Neural progenitor cell (in vitro differentiated cells): ENCODE results near the gene SLX4. TPM values are rescaled to one million over a fixed set of nuclear protein-coding genes. Genes with fewer than 3 reads are reported as not detected.
A peak's percentile ranks its signal among the peaks of the same experiment; 100 is the strongest.

Experiments used
- DNase-seq: peaks from one replicate; pipeline ENCODE4 v3.0.0-alpha.2; 2016; ENCODE audit warnings: low spot score
- H2AFZ ChIP-seq: fragments of 200-600 bp; sonication (generic); replicated peaks from 2 replicates; pipeline ENCODE4 v1.6.1; 2016; ENCODE audit warnings: antibody characterized with exemption
- H3F3A ChIP-seq: fragments of 200-600 bp; sonication (generic); 2 replicates; pipeline ENCODE4 v1.6.1; 2016; ENCODE audit warnings: antibody characterized with exemption, low read depth
- H3K27ac ChIP-seq: fragments of 200-600 bp; sonication (generic); 2 replicates; pipeline ENCODE4 v1.5.1; 2016; ENCODE audit warnings: mild to moderate bottlenecking
- H3K27me3 ChIP-seq: fragments of 200-600 bp; sonication (generic); 2 replicates; pipeline ENCODE4 v1.6.1; 2016; ENCODE audit warnings: mild to moderate bottlenecking, moderate library complexity
- H3K36me3 ChIP-seq: fragments of 200-600 bp; sonication (generic); 2 replicates; pipeline ENCODE4 v1.5.1; 2016
- H3K4me1 ChIP-seq: fragments of 200-600 bp; sonication (generic); 2 replicates; pipeline ENCODE4 v1.6.1; 2016; ENCODE audit warnings: mixed run types
- H3K4me2 ChIP-seq: fragments of 200-600 bp; sonication (generic); 2 replicates; pipeline ENCODE4 v1.6.1; 2016
- H3K4me3 ChIP-seq: fragments of 200-600 bp; sonication (generic); 2 replicates; pipeline ENCODE4 v1.5.1; 2016
- H3K79me2 ChIP-seq: fragments of 200-600 bp; sonication (generic); 2 replicates; pipeline ENCODE4 v1.6.1; 2016; ENCODE audit warnings: low read depth
- H3K9ac ChIP-seq: fragments of 200-600 bp; sonication (generic); 2 replicates; pipeline ENCODE4 v1.6.1; 2016
- H3K9me3 ChIP-seq: fragments of 200-600 bp; sonication (generic); 2 replicates; pipeline ENCODE4 v1.5.1; 2016; ENCODE audit warnings: low read depth
- H4K20me1 ChIP-seq: fragments of 200-600 bp; sonication (generic); 2 replicates; pipeline ENCODE4 v1.6.1; 2016; ENCODE audit warnings: low read depth
- H3K27ac Mint-ChIP-seq: 3 replicates; pipeline ENCODE4 v1.8.0; 2021; ENCODE audit warnings: mixed read lengths
- H3K27me3 Mint-ChIP-seq: 2 replicates; pipeline ENCODE4 v1.8.0; 2022; ENCODE audit warnings: low read depth, mild to moderate bottlenecking, inconsistent platforms, moderate library complexity, mixed read lengths; ENCODE audit not compliant: insufficient read depth
- H3K36me3 Mint-ChIP-seq: 3 replicates; pipeline ENCODE4 v1.8.0; 2021; ENCODE audit warnings: mixed read lengths
- H3K4me1 Mint-ChIP-seq: 3 replicates; pipeline ENCODE4 v1.8.0; 2021; ENCODE audit warnings: mixed read lengths
- H3K4me3 Mint-ChIP-seq: 3 replicates; pipeline ENCODE4 v1.8.0; 2021; ENCODE audit warnings: mild to moderate bottlenecking, moderate library complexity, mixed read lengths
- H3K9me3 Mint-ChIP-seq: 3 replicates; pipeline ENCODE4 v1.8.0; 2020; ENCODE audit warnings: mixed read lengths
- EZH2 ChIP-seq: fragments of 200-600 bp; sonication (generic); IDR thresholded peaks from 2 replicates; pipeline ENCODE4 v1.6.1; 2017; ENCODE audit warnings: antibody characterized with exemption, mild to moderate bottlenecking, moderate library complexity
- EZH2phosphoT487 ChIP-seq: fragments of 200-600 bp; sonication (generic); IDR thresholded peaks from 2 replicates; pipeline ENCODE4 v1.6.1; 2017; ENCODE audit warnings: antibody characterized with exemption
- total RNA-seq: library from RNA; depleted of rRNA; stranded (reverse); fragments of >200 nt; gene quantifications from 2 replicates; pipeline ENCODE4 v1.2.3, GENCODE V29; 2015; ENCODE audit warnings: low replicate concordance
- TF ChIP-seq, protein P1 (sequence below): fragments of 200-600 bp; sonication (generic); IDR thresholded peaks from 2 replicates; pipeline ENCODE4 v1.5.1; 2017; ENCODE audit warnings: antibody characterized with exemption, mild to moderate bottlenecking

The SLX4 gene
- total RNA-seq, 1 donor from 2014 or later: 7.7 TPM

DNA sequence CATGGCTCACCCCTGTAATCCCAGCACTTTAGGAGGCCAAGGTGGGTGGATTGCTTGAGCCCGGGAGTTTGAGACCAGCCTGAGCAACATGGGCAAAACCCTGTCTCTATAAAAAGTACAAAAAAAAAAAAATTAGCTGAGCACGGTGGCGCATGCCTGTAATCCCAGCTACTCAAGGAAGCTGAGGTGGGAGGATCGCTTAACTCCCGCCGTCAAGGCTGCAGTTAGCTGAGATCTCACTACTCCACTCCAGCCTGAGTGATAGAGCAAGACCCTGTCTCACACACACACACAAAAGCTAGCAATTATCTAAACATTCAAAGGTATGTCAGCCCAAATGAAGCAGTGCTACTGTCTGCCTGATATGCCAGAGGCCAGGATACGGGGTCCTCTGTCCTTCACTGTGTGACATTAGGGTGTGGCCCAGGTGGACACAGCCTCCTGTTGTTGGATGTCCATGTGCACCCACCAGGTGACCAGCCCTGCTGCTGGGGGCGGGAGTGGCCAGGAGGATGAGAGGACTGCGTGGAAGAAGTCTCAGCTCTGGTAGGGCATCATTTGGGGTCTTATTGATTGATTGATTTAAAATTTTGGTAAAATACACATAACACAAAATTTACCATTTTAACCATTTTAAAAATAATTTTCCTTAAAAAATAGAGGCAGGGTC is 38.1 kb downstream of the SLX4 start:
- Histone ChIP-seq H3K27me3 (no peaks in the 10 kb centered on the region), H3F3A (no peaks in the 10 kb centered on the region), H3K79me2 (no peaks in the 10 kb centered on the region), H3K9me3 (peaks cover 4% of the 10 kb centered on the region), H3K36me3 (no peaks in the 10 kb centered on the region), H3K4me3 (no peak overlapping the region), H3K4me1 (no peaks in the 10 kb centered on the region), H2AFZ (no peak overlapping the region), H3K27ac (no peak overlapping the region), H4K20me1 (no peaks in the 10 kb centered on the region), H3K4me2 (no peak overlapping the region), H3K9ac (no peak overlapping the region)
- Mint-ChIP-seq H3K27ac (no peak overlapping the region), H3K9me3 (peaks cover 10% of the 10 kb centered on the region), H3K27me3 (no peaks in the 10 kb centered on the region), H3K4me1 (peaks cover 2% of the 10 kb centered on the region), H3K4me3 (no peak overlapping the region), H3K36me3 (no peaks in the 10 kb centered on the region)
- TF ChIP-seq, protein P1, sequence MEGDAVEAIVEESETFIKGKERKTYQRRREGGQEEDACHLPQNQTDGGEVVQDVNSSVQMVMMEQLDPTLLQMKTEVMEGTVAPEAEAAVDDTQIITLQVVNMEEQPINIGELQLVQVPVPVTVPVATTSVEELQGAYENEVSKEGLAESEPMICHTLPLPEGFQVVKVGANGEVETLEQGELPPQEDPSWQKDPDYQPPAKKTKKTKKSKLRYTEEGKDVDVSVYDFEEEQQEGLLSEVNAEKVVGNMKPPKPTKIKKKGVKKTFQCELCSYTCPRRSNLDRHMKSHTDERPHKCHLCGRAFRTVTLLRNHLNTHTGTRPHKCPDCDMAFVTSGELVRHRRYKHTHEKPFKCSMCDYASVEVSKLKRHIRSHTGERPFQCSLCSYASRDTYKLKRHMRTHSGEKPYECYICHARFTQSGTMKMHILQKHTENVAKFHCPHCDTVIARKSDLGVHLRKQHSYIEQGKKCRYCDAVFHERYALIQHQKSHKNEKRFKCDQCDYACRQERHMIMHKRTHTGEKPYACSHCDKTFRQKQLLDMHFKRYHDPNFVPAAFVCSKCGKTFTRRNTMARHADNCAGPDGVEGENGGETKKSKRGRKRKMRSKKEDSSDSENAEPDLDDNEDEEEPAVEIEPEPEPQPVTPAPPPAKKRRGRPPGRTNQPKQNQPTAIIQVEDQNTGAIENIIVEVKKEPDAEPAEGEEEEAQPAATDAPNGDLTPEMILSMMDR: no peak
- TF ChIP-seq EZH2 (no peak), EZH2phosphoT487 (no peak)
- DNase-seq: no peak

DNA sequence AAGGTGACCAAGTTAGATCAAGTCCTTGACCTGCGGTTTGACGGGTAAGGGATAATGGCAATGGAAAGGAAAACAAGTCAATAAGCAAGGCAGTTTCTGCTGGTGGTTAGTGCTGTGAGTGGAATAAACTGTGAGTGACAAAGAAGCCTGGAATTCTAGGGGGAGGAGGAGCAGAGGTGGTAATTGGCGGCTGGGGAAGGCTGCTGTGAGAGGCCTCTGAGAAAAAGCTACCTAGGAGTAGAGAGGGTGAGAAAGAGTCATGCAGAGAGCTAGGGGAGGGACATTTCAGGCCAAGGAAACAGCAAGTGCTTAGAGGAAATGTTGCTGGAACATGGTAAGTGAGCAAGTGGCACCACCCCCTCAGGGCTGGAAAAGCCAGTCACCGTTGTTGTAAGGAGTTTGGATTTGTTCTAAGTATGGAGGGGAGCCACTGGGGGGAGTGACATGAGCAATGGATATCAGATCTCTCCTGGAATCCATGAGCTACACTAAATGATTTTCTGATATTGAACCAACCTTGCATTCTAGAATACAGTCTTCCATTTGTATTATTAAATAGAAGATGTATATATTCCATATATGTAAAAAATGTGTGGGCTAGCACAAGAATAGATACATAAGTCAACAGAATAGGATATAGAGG is 40.9 kb downstream of the SLX4 start:
- H3K9me3 Mint-ChIP-seq: peaks cover 10% of the 10 kb centered on the region
- H3K4me3 ChIP-seq: no peak overlapping the region
- H3K4me1 Mint-ChIP-seq: peaks cover 3% of the 10 kb centered on the region
- no peak overlapping the region for H3K27ac Mint-ChIP-seq
- no peaks in the 10 kb centered on the region for H3K36me3 ChIP-seq
- peaks cover 4% of the 10 kb centered on the region for H3K9me3 ChIP-seq
- no peak overlapping the region for H3K27ac ChIP-seq
- no peaks in the 10 kb centered on the region for H3F3A ChIP-seq
- H3K4me1 ChIP-seq: no peaks in the 10 kb centered on the region
- DNase-seq: no peak
- H3K79me2 ChIP-seq: no peaks in the 10 kb centered on the region
- peak overlapping the region; percentile 9 for H3K4me3 Mint-ChIP-seq
- TF ChIP-seq EZH2phosphoT487 (no peak), EZH2 (no peak)
- TF ChIP-seq, protein P1: no peak
- H2AFZ ChIP-seq: no peak overlapping the region
- no peaks in the 10 kb centered on the region for H3K27me3 Mint-ChIP-seq
- H3K4me2 ChIP-seq: no peak overlapping the region
- H3K9ac ChIP-seq: no peak overlapping the region
- no peaks in the 10 kb centered on the region for H3K36me3 Mint-ChIP-seq
- H4K20me1 ChIP-seq: no peaks in the 10 kb centered on the region
- no peaks in the 10 kb centered on the region for H3K27me3 ChIP-seq

DNA sequence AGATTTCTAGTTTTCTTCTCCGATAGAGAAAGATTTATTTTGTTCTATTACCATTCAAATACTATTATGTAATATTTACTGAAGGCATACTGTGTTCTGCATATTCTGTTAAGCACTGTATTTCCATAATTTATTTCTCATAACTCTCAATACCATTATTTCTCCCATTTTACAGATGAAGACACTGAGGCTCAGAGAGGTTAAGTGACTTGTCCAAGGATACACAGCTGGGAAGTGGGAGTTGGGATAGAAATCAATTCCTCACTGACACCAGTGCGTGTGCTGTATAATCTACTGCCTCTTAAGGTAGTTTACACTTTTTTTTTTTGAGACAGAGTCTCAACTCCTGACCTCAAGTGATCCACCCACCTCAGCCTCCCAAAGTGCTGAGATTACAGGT is 41.6 kb downstream of the SLX4 start:
- no peaks in the 10 kb centered on the region for H3K36me3 Mint-ChIP-seq

More for the DNA sequence above, 41.6 kb downstream of the SLX4 start:
- H3K27ac ChIP-seq: no peak overlapping the region
- H4K20me1 ChIP-seq: no peaks in the 10 kb centered on the region
- H3K9ac ChIP-seq: no peak overlapping the region
- Mint-ChIP-seq H3K4me1 (peaks cover 3% of the 10 kb centered on the region), H3K27ac (no peak overlapping the region), H3K27me3 (no peaks in the 10 kb centered on the region), H3K4me3 (no peak overlapping the region), H3K9me3 (peaks cover 10% of the 10 kb centered on the region)
- no peak for DNase-seq
- H3K27me3 ChIP-seq: no peaks in the 10 kb centered on the region
- H3F3A ChIP-seq: no peaks in the 10 kb centered on the region
- H3K9me3 ChIP-seq: peaks cover 4% of the 10 kb centered on the region
- no peak overlapping the region for H2AFZ ChIP-seq
- no peaks in the 10 kb centered on the region for H3K4me1 ChIP-seq
- no peak overlapping the region for H3K4me3 ChIP-seq
- H3K79me2 ChIP-seq: no peaks in the 10 kb centered on the region
- H3K36me3 ChIP-seq: no peaks in the 10 kb centered on the region
- no peak for TF ChIP-seq EZH2
- no peak for TF ChIP-seq EZH2phosphoT487
- TF ChIP-seq, protein P1: no peak
- H3K4me2 ChIP-seq: no peak overlapping the region
